GM18868 (cell line): Measurements from ENCODE around the gene PTPRN2.
"Not testable (repeated sequence)": the region's sequence is repeated elsewhere in the genome, so short reads cannot be mapped to it uniquely, and the experiment has no call there.

Experiments used
- ATAC-seq: cut with Tn5 transposase; IDR thresholded peaks from one replicate; pipeline ENCODE4 v1.9.1; 2021; ENCODE audit warnings: mild to moderate bottlenecking, moderate library complexity; ENCODE audit not compliant: unreplicated experiment

PTPRN2 gene

DNA sequence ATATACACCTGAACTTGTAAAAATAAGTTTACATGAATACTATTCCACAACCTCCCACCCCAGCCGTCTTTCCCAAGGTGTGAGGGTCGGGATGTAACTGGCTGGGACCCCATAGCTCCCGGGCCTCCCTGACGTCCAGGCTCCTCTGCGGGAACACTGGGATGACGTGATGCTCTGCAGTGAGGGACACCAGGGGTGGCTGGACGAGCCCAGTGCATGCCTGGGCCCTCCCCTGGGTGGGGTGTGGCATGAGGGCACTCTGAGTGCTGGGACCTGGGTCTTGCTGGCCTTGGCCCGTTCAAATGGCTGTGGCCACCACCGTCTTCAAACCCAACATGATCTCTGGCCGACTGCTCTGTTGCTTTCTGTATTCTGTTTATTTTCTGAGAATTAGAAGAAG is 1068.4 kb downstream of the PTPRN2 start:
- no peak for ATAC-seq

DNA sequence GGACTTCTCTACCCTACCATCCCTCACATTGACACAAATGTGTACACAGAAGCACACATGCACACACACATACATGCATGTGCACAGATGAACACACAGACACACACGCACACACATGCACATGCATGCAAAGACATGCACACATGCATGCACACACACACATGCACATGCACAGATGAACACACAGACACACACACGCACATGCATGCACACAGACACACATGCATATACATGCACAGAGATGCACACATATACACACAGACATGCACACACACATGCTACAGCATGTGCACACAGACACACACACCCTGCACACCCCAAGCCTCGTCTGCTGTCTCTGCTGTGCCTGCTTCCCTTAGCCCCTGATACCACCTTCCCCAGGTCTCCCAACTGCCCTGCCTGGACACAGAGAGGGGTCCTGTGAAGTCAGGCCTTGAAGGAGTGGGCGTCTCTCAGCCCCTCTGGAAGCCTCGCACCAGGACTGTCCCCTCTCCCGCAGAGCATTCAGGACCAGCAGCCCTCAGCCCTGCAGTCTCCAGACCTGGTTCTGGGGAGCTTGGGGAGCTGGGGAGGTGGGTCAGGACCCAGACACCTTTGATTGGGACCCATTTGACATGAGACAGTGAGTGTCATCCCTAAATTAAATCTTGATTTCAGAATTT is 1069.0 kb downstream of the PTPRN2 start:
- ATAC-seq = no peak

GRCh38 chr7:157517782-157518513 is 1069.7 kb downstream of the PTPRN2 start:
- no peak for ATAC-seq

DNA sequence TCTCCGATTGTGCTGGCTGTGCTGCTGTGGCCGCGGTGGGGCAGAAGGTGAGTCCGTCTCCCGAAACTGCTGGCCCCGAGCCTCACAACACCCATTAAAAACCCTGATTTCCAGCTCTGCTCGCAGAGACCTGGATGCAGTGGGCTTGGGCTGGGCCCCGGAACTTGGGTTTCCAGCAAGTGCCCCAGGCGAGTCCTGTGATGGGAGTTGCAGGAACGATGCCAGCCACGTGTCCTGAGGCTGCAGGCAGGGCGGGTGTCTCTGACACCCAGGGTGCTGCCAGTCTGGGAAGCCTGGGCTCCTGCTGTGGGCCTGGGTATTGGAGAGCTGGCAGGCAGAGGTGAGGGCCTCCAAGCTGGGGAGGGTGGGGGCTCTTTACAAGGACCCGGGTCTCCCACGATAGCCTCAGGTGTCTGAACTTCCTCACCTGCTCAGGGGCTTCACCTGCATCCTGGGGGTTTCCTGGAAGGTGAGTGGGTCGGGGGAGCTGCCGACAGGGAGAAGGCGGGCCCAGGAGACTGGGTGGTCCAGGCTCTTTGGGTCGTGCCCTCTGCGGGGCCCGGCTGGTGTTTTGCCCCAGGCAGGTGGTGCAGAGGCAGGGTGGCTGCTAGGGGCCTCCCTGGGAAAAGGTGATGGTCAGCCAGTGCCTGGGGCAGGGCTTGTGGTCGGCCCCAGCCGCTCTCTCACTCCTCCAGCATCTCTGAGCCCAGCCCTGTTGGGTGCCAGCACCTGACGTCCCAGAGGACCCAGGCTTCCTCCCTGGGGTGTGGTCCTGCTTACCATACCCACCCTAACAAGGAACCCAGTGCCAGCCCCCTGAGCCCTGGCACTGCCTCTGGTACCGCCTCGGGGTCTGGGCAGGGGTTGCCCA is 1070.5 kb downstream of the PTPRN2 start:
- ATAC-seq = no peak

DNA sequence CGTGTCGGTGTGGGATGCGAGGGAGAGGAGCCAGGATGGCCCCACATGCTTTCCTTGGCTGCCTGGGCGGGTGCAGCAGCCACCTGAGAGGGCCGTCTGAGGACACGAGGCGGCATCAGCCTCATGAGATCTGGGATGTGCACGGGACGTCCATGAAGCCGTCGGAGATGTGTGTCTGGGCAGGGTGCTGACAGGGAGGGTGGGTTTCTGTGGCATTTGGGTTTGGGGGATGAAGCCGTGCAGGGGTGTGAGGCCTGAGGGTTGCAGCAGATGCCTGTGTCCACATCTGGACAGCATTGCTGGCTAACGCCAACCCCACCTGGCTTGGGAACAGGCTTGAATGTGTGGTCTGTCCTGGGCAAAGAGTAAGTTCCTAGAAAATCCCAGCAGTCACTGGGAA is 1071.3 kb downstream of the PTPRN2 start:
- ATAC-seq = no peak

DNA sequence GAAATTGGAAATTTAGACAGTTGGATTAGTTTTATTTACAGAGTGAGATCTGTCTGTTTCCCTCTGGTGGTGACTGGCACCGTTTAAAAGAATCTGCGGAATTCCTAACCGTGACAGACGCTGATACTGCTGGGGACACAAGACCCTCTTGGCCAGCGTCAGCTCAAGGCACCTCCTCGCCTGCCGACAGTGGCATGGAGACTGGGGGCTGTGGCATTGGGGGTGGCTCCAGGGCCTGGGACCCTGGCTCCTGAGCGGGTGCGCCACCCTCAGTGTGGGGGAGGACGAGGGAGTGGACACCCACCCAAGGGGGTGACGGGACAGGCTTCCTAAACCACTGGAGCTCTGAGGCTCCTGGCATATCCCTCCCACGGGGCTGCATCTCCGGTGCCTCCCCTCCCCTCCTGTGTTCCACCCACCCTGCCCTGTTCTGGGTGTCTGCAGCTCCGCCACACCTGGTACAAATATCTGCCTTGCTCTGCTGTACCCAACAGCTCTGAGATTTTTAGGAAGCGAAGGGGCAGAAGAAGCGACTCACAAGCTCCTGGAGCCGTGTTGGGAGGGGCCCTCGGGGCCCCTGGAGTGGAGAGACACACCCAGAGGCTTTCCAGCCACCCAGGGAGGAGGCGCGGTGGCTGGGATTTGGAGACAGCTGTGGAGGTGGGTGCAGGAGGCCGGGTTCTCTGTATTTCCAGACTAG is 1072.1 kb downstream of the PTPRN2 start:
- ATAC-seq = no peak

GRCh38 chr7:157514746-157515145 is 1072.9 kb downstream of the PTPRN2 start:
- ATAC-seq = no peak

- ATAC-seq = no peak
Observed at GRCh38 chr7:157514306-157514705, 1073.3 kb downstream of the PTPRN2 start.

DNA sequence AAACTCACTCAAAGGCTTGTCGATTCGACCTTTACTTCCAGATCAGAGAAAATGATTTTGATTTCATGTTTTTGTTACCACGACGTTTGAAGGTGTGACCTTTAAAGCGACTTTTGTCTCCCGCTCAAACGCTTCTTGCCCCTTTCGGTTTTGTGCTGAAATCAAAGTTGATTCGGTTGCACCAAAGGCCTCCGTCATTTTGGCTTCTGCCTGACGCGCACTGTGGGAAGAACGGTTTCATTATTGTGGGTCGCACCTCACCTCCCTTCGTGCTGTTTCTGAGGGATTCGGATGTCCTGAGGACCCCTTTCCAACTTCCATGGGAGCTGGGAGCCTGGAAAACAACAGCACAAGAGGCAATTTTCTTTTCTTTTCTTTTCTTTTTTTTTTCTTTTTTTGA is 1073.9 kb downstream of the PTPRN2 start:
- ATAC-seq = no peak

DNA sequence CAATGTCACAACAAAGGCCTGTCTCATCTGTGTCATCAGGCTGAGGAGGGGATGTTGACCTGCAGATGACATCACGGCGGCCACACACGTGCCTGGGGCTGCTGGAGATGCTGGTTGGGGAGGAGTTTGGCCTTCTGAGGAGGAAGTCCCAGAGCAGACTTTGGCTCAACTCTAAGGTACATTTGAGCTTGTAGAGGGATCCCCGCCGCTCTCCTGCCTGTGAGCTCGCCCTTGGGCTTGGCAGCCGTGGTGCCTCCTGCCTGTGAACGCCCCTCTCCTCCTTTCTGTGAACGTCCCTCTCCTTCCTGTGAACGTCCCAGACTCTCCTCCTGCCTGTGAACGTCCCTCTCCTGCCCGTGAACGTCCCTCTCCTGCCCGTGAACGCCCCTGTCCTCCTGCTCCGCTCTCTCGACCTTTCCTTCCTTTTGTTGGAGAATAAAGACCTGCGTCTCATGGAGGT is 1074.4 kb downstream of the PTPRN2 start:
- ATAC-seq = no peak

DNA sequence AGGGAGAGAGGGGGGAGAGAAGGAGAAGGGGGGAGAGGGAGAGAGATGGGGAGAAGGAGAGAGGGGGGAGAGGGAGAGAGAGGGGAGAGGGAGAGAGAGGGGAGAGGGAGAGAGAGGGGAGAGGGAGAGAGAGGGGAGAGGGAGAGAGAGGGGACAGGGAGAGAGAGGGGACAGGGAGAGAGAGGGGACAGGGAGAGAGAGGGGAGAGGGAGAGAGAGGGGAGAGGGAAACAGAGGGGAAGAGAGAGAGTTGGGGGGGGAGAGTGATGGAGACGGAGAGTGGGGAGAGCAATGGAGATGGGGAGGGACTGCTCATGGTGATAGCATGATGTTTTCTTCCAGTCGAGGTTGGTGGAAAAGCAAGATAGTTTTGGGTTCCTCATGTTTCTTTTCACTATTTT is 1078.4 kb downstream of the PTPRN2 start:
- no peak for ATAC-seq

DNA sequence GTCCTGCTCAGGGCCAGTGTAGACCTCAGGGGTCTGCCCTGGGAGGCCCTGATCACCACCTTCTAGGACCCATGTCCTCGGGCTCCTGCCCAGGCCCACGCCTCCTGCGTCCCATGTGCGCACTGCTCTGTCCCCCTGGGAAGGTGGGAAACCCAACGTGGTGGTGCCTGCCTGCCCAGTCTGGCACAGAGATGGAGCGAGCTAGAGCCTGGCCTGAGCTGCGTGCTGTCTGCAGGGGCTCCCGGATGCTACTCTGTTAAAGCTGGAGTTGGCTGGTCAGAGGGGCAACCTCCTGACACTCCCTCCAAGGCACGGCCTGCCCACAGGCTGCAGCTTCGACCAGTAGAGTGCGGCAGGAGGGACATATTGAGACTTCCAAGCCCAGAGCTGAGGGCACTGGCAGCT is 1079.1 kb downstream of the PTPRN2 start:
- ATAC-seq = no peak

DNA sequence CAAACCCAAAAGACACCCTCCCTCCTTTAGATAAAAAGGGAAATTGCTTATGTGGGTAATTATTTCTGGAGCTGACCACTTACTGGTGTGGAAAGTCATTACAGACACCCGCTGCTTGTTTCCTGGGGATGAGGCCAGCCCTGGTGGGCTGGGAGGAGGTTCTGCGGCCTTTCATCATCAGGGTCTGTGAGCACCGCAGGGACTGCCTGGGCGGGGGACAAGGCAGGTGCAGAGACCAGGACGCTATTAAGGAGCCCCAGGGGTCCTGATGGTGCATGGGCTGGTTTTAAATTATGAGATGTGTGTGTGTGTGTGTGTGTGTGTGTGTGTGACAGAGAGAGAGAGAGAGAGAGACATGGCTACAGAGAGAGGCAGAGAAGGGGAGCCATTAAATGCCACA is 1079.6 kb downstream of the PTPRN2 start:
- no peak for ATAC-seq

GRCh38 chr7:157506268-157506667 is 1081.4 kb downstream of the PTPRN2 start:
- ATAC-seq = no peak

DNA sequence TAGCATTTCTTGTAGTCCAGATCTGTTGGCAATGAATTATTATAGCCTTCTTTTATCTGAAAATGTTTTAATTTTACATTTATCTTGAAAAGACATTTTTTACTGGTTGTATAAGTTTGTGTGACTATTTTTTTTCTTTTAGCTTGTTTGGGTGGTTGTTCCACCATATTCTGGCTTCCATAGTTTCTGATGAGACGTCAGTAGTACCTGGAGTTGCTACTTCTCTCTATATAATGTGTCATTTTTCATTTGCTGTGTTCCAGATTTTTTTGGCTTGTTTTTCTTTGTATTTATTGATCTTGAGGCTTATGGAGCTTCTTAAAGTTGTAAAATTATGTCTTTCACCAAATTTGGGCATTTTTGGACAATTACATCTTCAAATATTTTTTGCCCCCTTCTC is 1082.0 kb downstream of the PTPRN2 start:
- no peak for ATAC-seq

DNA sequence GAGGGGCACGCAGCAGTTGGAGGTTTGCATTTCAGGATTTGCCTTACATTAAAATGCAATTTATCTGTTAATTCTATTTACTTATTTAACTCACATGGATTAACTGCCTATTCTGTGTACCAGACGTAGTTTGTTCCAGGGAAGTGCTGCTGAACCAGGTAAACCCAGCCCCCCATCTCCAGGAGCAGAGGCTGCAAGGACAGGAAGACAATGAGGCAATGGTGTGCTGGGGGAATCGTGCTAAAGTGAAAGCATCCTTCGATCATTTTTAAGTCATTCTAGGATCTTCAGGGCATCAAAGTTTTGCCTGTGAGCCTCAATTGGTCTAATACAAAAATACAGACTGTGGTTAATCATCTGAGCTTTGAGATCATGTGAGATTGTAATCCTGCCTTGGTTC is 1084.4 kb downstream of the PTPRN2 start:
- ATAC-seq = no peak

- ATAC-seq = peak; percentile 76
Observed at GRCh38 chr7:157502701-157503111, 1084.9 kb downstream of the PTPRN2 start.

- no peak for ATAC-seq
Observed at GRCh38 chr7:157501581-157501980, 1086.0 kb downstream of the PTPRN2 start.

DNA sequence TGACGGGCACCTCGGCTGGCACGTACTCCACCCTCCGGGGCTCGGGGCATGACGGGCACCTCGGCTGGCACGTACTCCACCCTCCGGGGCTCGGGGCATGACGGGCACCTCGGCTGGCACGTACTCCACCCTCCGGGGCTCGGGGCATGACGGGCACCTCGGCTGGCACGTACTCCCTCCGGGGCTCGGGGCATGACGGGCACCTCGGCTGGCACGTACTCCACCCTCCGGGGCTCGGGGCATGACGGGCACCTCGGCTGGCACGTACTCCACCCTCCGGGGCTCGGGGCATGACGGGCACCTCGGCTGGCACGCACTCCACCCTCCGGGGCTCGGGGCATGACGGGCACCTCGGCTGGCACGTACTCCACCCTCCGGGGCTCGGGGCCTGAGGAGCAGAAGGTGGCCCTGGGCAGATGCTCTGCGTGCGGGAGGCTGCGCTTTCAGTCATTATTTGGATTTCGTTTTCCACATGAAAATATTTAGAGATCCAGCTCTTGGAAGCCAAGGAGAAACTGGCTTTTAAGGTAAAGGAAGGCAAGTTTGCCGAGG is 1086.6 kb downstream of the PTPRN2 start:
- ATAC-seq = not testable (repeated sequence)

GRCh38 chr7:157500171-157500960 is 1087.3 kb downstream of the PTPRN2 start:
- ATAC-seq = no peak
